ENCODE results near the gene SLX9.

- no peak for TF ChIP-seq CTCF (IDR thresholded peaks at IDR 0.05)
- TF ChIP-seq NFYB (CRISPR knock-in tag; conservative IDR thresholded peaks at IDR 0.05; ENCODE audit: low read depth), result no peak
Observed at GRCh38 chr21:44946254-44947041, 6.6 kb downstream of the SLX9 start.
